ENCODE data around the gene PLSCR3.

Gene PLSCR3

DNA sequence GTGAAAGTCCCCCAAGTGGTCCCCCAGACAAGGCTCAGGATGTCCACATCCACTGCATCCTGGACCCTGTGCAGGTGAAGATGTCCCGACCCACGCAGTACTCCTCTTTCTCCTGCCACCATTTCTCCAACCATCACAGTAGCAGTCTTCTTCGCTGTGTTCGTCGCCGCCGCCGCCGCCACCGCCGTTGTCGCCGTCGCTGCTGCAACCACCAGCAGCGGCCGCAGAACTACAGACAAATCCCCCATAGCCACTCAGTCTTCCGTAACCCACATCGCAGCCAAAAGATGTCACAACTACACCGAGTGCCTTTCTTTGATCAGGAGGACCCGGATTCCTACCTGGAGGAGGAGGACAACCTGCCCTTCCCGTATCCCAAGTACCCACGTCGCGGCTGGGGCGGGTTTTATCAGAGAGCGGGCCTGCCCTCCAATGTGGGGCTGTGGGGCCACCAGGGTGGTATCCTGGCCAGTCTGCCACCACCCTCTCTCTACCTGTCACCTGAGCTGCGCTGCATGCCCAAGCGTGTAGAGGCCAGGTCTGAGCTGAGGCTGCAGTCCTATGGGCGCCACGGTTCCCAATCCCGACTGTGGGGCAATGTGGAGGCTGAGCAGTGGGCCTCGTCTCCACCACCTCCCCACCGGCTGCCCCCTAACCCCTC, 32.0 kb upstream of the PLSCR3 start:
- no peak for DNase-seq

DNA sequence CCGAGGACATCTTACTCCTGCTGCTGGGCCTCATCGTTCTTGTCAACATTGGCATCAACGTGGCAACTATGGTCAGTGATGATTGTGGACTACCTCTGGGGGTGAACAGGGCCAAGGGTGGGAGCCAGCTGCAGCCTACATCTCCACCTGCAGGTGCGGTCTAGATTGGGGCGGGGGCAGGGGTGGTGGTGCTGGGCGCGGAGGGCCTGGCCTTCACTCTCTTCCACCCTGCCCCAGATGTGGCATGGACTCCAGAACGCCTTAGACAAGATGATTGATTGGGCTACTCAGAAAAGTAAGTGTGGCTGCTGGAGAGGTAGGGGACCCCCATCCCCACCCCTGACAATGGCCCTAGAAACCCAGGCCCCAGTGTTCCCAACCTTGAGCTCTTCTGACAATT, 31.4 kb upstream of the PLSCR3 start:
- no peak for DNase-seq

DNA sequence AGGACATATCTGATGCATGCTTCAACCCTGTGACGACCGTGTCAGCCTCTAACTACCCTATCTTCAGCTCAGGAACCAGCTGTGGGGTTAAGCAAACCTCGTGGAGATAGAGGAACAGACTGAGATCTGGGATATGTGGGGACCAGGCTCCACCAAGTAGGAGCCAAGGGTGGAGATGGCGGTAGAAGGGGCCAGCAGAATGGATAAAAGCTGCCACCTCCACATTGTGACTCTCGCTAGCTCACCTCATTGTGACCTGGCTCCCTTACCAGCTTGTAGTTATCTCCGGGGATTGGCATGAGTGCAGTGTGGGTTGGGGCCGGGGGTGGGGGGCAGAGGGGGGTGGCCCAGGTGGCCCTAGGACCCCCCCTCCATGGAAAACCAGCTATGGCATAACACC, 31.0 kb upstream of the PLSCR3 start, which contains the start of gene SPEM2:
TSS of gene SPEM2 (plus strand) at position 301 of the 400 bp plus-strand sequence. CDS start at position 374, 73 bp downstream.
- no peak for DNase-seq

DNA sequence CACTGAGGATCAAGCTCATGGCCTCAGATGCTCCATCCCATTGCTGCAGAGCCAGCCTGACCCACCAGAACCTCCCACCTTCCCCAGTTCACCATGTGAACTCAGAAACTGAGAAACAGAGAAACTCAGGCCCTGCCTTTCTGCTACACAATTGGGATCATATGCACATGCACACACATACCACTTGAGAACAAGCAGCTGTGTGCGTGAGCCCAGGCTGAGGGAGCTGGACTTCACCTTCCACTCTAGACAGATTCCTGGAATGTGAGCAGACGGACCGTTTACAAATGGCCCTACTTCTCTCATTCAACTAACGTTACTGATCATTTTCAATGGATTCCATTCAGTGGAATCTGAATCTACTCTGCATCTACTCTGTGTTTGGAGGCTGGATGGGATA, 29.4 kb upstream of the PLSCR3 start:
- DNase-seq: no peak

DNA sequence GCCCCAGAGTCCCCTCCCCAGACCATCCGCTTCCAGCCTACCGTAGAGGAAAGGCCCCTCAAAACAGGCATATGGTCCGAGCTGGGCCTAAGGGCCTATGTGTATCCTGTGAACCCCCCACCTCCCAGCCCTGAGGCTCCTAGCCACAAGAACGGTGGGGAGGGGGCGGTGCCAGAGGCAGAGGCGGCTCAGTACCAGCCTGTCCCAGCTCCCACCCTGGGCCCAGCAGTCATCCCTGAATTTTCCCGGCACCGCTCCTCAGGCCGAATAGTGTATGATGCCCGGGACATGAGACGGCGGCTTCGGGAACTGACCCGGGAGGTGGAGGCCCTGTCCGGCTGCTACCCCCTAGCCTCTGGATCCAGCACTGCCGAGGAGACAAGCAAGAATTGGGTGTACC, 26.9 kb upstream of the PLSCR3 start:
- DNase-seq: no peak

DNA sequence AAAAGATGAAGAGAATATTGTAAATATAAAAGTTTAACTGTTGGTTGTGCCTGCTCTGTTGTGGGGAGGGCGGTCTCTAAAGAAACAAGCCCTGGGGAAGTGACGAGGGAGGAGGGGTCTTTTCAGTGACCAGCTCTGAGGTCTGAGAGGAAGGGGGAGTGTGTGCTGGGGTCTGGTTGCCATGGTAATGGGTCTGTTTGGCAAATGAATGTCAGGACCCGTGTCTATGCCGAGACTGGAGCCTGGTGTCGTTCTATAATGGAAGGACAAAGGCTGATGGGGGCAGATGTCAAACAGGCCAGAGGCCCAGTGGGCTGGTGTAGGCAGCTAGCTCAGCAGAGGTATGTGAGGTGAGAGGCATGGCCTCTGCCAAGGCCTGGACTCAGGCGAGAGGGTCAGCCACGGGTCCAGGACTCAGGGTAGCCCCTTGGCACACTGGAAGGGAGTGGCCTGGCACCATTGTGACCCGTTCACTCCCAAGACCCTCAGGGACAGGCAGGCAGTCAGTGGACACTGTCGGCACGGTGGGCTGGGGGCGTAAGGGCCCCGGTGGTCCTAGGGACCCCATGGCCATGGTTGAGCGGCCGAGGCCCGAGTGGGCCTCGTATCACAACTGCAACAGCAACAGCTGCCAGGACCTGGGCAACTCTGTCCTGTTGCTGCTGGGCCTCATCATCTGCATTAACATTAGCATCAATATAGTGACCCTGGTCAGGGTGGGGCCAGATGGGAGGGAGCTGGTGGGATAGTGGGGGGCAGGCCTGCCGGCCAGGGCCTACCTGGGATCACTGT, 25.7 kb upstream of the PLSCR3 start, which contains the start of gene SPEM1:
TSS of gene SPEM1 (plus strand) at position 506 of the 792 bp plus-strand sequence. CDS start at position 567, 61 bp downstream.
- no peak for DNase-seq

DNA sequence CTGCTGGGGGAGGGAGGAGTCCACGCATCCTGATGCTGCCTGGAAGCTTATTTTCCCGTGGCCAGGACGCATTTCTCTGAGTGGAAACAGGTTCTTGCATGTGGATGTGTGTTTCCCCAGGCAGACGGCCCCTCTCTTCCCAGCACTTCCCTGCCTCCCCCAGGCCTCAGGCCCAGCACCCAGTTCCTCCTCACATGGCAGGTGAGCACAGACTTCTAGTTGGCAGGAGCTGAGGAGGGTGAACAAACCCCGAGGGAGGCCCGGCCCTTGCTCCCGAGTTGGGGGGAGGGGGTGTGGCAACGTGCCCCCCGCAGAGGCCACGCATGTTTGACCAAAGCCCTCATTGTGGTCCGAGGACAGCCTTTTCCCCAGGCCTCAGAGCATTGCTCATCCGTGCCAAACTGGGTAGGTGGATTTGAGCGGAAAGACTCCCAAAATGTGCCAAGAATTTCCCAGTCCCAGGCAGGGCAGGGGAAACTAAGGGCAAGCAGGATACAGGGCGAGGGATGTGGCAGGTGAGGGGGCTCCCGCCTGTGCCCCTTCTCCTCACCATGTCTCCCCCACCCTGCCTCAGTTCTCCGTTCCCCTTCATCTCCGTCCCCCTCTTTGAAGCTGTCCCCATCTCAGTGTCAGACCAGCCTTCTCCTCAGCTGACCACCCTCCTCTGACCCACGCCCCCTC, 24.3 kb upstream of the PLSCR3 start:
- no peak for DNase-seq

DNA sequence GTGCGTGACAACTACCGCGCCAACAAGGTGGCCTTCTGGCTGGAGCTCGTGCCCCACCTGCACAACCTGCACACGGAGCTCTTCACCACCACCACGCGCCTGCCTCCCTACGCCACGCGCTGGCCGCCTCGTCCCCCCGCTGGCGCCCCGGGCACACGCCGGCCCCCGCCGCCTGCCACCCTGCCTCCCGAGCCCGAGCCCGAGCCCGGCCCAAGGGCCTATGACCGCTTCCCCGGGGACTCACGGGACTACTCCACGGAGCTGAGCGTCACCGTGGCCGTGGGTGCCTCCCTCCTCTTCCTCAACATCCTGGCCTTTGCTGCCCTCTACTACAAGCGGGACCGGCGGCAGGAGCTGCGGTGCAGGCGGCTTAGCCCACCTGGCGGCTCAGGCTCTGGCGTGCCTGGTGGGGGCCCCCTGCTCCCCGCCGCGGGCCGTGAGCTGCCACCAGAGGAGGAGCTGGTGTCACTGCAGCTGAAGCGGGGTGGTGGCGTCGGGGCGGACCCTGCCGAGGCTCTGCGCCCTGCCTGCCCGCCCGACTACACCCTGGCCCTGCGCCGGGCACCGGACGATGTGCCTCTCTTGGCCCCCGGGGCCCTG, 22.8 kb upstream of the PLSCR3 start:
- DNase-seq: no peak

DNA sequence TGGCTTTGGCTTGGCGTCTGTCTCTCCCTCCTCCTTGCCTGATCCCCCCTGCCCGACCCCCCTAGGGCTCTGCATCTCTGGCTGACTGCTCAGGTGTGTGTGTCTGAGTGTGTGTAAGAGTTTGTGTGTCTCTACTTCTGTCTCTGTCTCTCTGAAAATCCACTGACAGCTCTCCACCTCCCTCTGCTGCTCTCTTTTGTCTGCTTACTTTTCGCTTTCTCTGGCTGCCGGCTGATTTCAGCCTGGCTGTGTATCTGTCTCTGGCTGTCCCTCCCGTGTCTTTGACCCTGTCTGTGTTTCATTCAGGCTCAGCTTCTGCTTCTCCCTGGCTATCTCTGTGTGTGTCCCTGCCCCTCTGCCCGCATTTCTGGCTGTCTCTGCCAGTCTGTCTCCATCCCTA, 22.0 kb upstream of the PLSCR3 start:
- no peak for DNase-seq

DNA sequence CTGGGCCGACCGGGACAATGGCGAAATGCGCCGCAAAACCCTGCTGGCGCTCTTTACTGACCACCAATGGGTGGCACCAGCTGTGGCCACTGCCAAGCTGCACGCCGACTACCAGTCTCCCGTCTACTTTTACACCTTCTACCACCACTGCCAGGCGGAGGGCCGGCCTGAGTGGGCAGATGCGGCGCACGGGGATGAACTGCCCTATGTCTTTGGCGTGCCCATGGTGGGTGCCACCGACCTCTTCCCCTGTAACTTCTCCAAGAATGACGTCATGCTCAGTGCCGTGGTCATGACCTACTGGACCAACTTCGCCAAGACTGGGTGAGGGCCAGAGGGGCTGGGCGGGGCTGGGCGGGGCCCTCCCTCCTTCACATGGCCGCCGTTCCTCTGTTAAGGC, 21.5 kb upstream of the PLSCR3 start:
- no peak for DNase-seq

DNA sequence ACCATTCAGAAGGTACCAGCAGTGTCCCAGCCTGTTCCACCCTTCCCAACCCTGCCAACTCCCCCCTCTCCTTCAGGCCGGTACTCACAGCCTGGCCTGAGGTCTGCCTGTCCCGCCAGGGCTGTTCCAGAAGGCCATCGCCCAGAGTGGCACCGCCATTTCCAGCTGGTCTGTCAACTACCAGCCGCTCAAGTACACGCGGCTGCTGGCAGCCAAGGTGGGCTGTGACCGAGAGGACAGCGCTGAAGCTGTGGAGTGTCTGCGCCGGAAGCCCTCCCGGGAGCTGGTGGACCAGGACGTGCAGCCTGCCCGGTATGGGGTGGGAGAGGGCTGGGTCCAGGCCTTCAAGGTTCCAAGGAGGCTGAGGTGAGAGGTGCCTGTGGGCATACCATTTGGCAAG, 20.5 kb upstream of the PLSCR3 start:
- DNase-seq: no peak

DNA sequence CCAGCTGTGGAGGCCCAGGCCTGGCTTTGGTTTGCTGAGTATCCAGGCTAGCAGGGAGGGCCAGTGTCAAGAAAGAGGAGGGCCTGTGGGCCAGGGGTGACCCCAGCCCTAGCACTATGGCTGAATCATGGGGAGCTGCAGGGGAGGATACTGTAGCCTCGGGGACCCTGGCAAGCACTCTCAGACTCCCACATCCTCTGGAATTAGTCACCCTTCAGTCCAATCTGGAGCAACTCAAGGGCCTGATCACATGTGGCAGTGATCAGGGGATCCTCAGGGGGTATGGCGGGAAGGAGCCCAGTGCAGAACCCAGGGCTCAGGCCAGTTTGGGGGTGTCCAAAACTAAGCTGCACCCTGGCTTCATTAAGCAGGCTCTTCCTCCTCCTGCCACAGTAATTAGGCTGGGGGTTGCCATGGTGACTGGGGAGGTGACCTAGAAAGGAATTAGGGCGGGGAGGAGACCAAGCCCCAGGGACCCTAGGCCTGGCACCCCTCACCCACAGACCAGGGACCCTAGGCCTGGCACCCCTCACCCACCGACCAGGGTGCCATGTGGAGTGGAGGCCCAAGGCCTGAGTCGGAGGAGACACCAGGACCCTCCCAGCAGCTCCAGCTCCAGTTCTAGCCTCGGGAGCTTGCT, 19.1 kb upstream of the PLSCR3 start:
- no peak for DNase-seq

DNA sequence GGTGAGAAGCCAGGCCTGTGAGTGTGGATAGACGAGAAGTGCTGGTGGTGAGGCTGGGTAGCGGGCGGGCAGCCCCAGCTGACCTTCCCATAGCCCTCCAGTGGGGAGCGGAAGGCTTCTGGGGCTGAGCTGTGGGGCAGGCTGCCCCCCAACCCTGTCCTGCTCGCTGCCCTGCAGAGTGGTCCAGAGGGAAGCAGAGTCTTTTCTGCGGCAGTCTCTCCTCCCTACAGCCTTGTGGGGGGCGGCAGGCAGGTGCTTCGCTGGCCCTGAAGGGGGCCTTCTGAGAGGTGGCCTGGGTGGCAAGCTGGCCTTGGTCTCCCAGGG, 17.1 kb upstream of the PLSCR3 start:
- no peak for DNase-seq

DNA sequence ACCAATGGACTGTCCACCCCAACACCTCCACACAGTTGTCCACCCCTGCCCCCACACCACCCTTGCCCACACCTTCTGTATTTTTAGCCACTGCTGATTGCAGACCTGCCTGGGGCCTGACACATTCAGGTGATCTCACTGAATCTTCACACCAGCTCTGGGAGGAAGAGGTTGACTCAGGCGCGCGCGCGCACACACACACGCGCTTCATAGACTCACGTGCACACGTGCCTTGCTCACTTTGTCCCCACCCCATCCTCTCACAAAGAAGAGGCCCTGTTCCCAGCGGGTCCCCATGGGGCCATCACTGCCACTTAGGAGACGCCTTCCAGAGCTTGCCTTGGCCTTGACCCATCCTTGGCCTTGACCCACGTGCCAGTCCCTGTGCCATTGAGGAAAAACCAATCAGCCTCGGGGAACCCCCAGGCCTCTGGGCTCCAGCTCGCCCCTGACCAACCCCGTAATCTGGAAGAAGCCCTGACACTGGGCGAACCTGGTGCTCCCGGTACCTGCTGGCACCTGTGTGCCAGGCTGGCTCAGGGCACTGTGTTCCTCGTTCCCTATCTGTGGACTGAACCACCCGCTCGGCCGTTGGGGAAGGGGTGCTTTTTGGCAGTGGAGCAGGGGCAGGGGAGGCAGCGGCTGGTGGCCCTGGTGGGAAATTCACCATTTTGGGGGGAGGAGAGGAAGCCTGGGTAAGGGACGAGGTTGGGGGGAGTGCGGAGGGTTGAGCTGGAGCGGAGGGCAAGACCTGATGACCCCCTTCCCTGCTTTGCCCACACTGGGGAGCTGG, 16.5 kb upstream of the PLSCR3 start:
- DNase-seq: no peak

DNA sequence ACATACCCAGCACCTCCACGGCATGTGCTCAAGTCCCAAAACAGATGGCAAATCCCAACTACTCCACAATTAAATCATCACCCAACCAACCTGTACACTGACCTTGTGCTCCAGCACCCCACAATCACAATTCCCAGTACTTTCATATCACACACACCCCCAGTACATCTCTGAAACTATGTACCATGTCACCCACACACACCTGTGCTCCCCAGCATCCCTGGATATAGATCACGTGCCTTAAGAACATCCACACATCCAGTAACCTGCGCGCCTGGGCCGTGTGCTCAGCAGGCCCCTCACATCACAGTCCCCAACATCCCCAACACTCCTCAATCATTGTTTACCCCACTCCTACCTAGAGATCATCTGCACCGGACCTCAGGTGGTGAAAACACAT, 15.4 kb upstream of the PLSCR3 start:
- DNase-seq: no peak

DNA sequence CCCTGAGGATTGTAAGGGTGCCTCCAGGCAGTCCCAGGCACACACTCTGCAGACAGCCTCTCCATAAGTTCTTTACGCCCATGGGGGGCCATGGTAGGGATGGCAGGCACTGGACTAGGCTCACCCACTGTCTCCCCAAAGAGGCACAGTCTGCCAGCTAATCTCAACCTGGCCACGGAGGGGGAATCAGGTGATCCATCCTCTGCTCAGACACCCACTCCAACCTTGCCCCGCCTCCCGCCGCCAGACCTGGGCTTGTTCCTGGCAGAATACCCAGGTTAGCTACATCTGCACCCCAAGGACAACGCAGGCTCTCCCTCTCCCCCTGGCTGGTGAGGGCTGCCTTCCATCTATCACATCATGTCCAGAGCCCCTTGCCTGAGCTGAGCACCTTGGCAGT, 14.5 kb upstream of the PLSCR3 start:
- DNase-seq: no peak

DNA sequence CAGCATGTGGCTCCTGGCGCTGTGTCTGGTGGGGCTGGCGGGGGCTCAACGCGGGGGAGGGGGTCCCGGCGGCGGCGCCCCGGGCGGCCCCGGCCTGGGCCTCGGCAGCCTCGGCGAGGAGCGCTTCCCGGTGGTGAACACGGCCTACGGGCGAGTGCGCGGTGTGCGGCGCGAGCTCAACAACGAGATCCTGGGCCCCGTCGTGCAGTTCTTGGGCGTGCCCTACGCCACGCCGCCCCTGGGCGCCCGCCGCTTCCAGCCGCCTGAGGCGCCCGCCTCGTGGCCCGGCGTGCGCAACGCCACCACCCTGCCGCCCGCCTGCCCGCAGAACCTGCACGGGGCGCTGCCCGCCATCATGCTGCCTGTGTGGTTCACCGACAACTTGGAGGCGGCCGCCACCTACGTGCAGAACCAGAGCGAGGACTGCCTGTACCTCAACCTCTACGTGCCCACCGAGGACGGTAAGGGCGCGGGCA, 14.0 kb upstream of the PLSCR3 start:
- peak; percentile 44 for DNase-seq

DNA sequence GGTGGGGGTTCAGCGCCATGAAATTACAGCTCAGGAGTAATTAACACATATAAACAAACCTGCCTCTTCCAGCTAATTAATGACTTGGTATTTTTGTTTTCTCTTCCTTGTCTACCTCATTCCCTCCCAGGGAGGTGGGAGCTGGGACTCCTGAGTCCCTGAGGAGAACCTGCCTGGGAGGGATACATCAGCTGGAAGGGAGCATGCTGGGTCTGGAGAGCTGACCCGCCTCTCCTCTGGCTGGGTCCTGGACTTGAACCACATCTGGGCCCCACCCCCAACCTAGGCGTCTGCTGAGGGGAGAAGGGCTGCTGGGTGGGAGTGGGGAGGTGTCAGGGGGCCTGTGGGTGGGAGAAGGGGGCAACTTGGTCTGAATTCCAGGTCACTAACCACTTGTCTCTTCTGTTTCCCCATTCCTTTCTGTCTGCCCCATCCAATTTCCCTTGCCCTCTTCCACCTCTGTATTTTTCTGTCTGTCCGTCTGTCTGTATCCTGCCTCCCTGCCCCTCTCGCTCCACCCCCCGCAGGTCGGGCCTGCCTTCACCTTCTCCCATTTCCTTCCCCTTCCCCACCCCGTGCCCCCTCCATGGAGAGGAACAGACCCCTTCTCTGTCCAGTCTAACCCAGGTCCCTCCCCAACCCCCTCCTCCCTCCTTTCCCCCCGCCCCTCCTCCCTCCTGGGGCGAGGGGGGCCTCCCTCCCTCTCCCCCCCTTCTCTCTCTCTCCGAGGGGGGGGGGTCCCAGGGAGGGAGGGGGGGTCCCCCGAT, 13.3 kb upstream of the PLSCR3 start, which contains the start of gene NLGN2:
TSS of gene NLGN2 (plus strand) at position 361 of the 767 bp plus-strand sequence. CDS start 411 bp downstream, outside the sequence.
- DNase-seq: no peak

DNA sequence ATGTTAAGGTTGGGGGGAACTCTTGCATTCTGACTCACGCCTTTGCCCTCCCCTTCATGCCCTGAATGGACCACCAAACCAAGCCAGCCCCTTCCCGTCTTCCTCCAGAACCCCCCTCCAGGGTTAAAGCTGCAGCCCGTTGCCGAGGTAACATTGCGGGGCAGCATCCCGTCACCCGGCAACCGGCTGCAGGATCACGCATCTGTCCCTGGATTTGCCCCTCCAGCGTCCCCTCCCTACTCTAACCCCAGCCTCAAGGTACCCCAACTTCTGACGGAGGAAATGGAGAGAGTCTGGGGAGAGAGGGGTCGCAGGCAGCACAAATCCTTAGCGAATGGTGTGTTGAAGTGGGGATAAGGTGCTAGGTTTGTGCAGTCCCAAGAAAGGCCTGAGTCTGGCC, 12.8 kb upstream of the PLSCR3 start:
- no peak for DNase-seq

DNA sequence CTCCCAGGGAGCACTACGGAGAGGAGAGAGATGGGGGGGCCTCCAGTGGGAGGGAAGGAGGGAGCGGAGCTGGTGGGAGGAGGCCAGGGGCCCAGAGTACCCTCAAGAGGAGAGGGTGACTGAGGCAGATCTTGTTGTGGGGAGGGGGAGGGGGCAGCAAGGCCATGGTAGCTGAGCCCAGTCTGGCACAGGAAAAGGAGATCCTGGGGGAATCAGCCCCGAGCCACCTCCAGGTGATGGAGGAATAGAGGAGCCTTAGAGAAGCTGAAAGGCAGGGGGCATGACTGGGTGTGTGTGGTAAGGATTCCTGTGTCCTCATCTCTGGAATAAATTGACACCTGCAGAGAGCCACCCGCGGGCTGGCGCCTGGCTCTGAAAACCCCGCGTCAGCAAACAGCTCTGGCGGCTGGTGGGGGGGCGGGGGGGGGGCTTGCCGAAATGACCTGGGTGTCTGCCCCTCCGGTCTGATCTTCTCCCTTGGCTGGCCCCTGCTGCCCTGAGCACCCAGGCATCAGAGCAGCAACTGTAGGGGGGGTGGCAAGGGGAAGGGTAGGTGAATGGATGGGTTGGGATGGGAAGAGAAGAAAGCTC, 12.0 kb upstream of the PLSCR3 start:
- DNase-seq: no peak

All from CD4-positive, alpha-beta T cell treated with Interleukin-15 for 1 hour (primary cell).